HUES48 (cell line): ENCODE data around the gene POMC.
"Not testable (repeated sequence)": the region's sequence is repeated elsewhere in the genome, so short reads cannot be mapped to it uniquely, and the experiment has no call there.

ENCODE experiments used
- H3K27ac ChIP-seq: one replicate; pipeline ENCODE4 v1.7.0; 2013; ENCODE audit warnings: low read depth, low read length, inconsistent platforms
- H3K27me3 ChIP-seq: 2 replicates; pipeline ENCODE4 v1.6.1; 2013; ENCODE audit warnings: mild to moderate bottlenecking, low read length; ENCODE audit not compliant: control insufficient read depth, insufficient read depth
- H3K36me3 ChIP-seq: 2 replicates; pipeline ENCODE4 v1.6.1; 2013; ENCODE audit warnings: low read length; ENCODE audit not compliant: control insufficient read depth, insufficient read depth
- H3K4me1 ChIP-seq: 2 replicates; pipeline ENCODE4 v1.6.1; 2013; ENCODE audit warnings: mild to moderate bottlenecking, low read length; ENCODE audit not compliant: control insufficient read depth, insufficient read depth
- H3K4me3 ChIP-seq: 2 replicates; pipeline ENCODE4 v1.5.1; 2013; ENCODE audit warnings: mild to moderate bottlenecking, low read depth, low read length
- H3K9ac ChIP-seq: 2 replicates; pipeline ENCODE4 v1.6.1; 2013; ENCODE audit warnings: mild to moderate bottlenecking, low read depth, low read length, moderate library complexity
- H3K9me3 ChIP-seq: 2 replicates; pipeline ENCODE4 v1.6.1; 2013; ENCODE audit warnings: low read length; ENCODE audit not compliant: control insufficient read depth, insufficient read depth

Gene POMC

GRCh38 chr2:25160376-25160775 is 8.0 kb downstream of the POMC start:
- Histone ChIP-seq H3K27me3 (peaks cover 3% of the 10 kb centered on the region; the same call in 1 of the 2 replicates), H3K9ac (no peak overlapping the region), H3K9me3 (no peaks in the 10 kb centered on the region), H3K36me3 (no peaks in the 10 kb centered on the region), H3K4me3 (no peak overlapping the region), H3K27ac (no peak overlapping the region), H3K4me1 (peaks cover 3% of the 10 kb centered on the region)

- Histone ChIP-seq H3K27me3 (peaks cover under 1% of the 10 kb centered on the region; the same call in 1 of the 2 replicates), H3K9ac (no peak overlapping the region), H3K36me3 (no peaks in the 10 kb centered on the region), H3K27ac (no peak overlapping the region), H3K4me3 (no peak overlapping the region), H3K9me3 (no peaks in the 10 kb centered on the region), H3K4me1 (peaks cover 3% of the 10 kb centered on the region)
Measured at GRCh38 chr2:25159949-25160348, 8.4 kb downstream of the POMC start.

- no peaks in the 10 kb centered on the region for H3K27me3 ChIP-seq
- H3K27ac ChIP-seq: no peak overlapping the region
- H3K4me3 ChIP-seq: no peak overlapping the region
- no peak overlapping the region for H3K9ac ChIP-seq
- H3K9me3 ChIP-seq: no peaks in the 10 kb centered on the region
- no peaks in the 10 kb centered on the region for H3K36me3 ChIP-seq
- peaks cover 3% of the 10 kb centered on the region for H3K4me1 ChIP-seq
Measured at GRCh38 chr2:25158096-25158852, 10.1 kb downstream of the POMC start.

- Histone ChIP-seq H3K27ac (no peak overlapping the region), H3K4me1 (peaks cover 3% of the 10 kb centered on the region), H3K9ac (no peak overlapping the region), H3K36me3 (no peaks in the 10 kb centered on the region), H3K4me3 (no peak overlapping the region), H3K9me3 (no peaks in the 10 kb centered on the region), H3K27me3 (no peaks in the 10 kb centered on the region)
Measured at GRCh38 chr2:25155401-25155800, 13.0 kb downstream of the POMC start.

GRCh38 chr2:25151718-25152117 is 16.7 kb downstream of the POMC start:
- Histone ChIP-seq H3K9me3 (no peaks in the 10 kb centered on the region), H3K9ac (no peak overlapping the region), H3K27me3 (no peaks in the 10 kb centered on the region), H3K27ac (no peak overlapping the region), H3K4me1 (no peaks in the 10 kb centered on the region), H3K4me3 (no peak overlapping the region), H3K36me3 (no peaks in the 10 kb centered on the region)

- not testable (repeated sequence) for H3K27ac ChIP-seq, H3K27me3 ChIP-seq, H3K4me1 ChIP-seq, H3K4me3 ChIP-seq, H3K9me3 ChIP-seq, H3K9ac ChIP-seq, H3K36me3 ChIP-seq
Measured at GRCh38 chr2:25150993-25151392, 17.4 kb downstream of the POMC start.

- no peak overlapping the region for H3K27ac ChIP-seq
- H3K9ac ChIP-seq: no peak overlapping the region
- no peaks in the 10 kb centered on the region for H3K4me1 ChIP-seq
- H3K36me3 ChIP-seq: peaks cover 10% of the 10 kb centered on the region
- no peaks in the 10 kb centered on the region for H3K27me3 ChIP-seq
- H3K4me3 ChIP-seq: no peak overlapping the region
- no peaks in the 10 kb centered on the region for H3K9me3 ChIP-seq
Measured at GRCh38 chr2:25149646-25150045, 18.7 kb downstream of the POMC start.

- Histone ChIP-seq H3K9me3 (no peaks in the 10 kb centered on the region), H3K4me3 (no peak overlapping the region), H3K4me1 (no peaks in the 10 kb centered on the region), H3K36me3 (peaks cover 11% of the 10 kb centered on the region), H3K27ac (no peak overlapping the region), H3K27me3 (no peaks in the 10 kb centered on the region), H3K9ac (no peak overlapping the region)
Measured at GRCh38 chr2:25146896-25147295, 21.5 kb downstream of the POMC start.

GRCh38 chr2:25145803-25146202 is 22.6 kb downstream of the POMC start:
- Histone ChIP-seq H3K27ac (no peak overlapping the region), H3K36me3 (peaks cover 11% of the 10 kb centered on the region), H3K4me1 (no peaks in the 10 kb centered on the region), H3K27me3 (no peaks in the 10 kb centered on the region), H3K9me3 (no peaks in the 10 kb centered on the region), H3K9ac (no peak overlapping the region), H3K4me3 (no peak overlapping the region)

GRCh38 chr2:25141120-25141519 is 27.3 kb downstream of the POMC start:
- H3K27ac ChIP-seq: no peak overlapping the region
- no peaks in the 10 kb centered on the region for H3K9me3 ChIP-seq
- no peaks in the 10 kb centered on the region for H3K27me3 ChIP-seq
- H3K4me1 ChIP-seq: no peaks in the 10 kb centered on the region
- peaks cover 7% of the 10 kb centered on the region for H3K36me3 ChIP-seq
- H3K4me3 ChIP-seq: no peak overlapping the region
- H3K9ac ChIP-seq: no peak overlapping the region

GRCh38 chr2:25140535-25140934 is 27.8 kb downstream of the POMC start:
- not testable (repeated sequence) for H3K9ac ChIP-seq, H3K36me3 ChIP-seq, H3K4me1 ChIP-seq, H3K4me3 ChIP-seq, H3K27ac ChIP-seq, H3K9me3 ChIP-seq, H3K27me3 ChIP-seq
